Measurements from ENCODE around the gene USP22.

USP22 gene

GRCh38 chr17:21046216-21046615 is 3.4 kb upstream of the USP22 start:
- DNase-seq = no peak

- no peak for DNase-seq
Measured at GRCh38 chr17:21044971-21045370, 2.2 kb upstream of the USP22 start.

- peak; percentile 96 for DNase-seq
Measured at GRCh38 chr17:21043296-21044232, 753 bp upstream of the USP22 start.

- DNase-seq = peak; percentile 45
Measured at GRCh38 chr17:21041741-21042457, 912 bp downstream of the USP22 start.

- no peak for DNase-seq
Measured at GRCh38 chr17:21039839-21040575, 2.8 kb downstream of the USP22 start.

GRCh38 chr17:21037117-21037803 is 5.6 kb downstream of the USP22 start:
- DNase-seq = no peak

- no peak for DNase-seq
Measured at GRCh38 chr17:21036361-21036881, 6.4 kb downstream of the USP22 start.

GRCh38 chr17:21035406-21035805 is 7.4 kb downstream of the USP22 start:
- no peak for DNase-seq

- no peak for DNase-seq
Measured at GRCh38 chr17:21034340-21035235, 8.2 kb downstream of the USP22 start.

GRCh38 chr17:21033350-21033749 is 9.5 kb downstream of the USP22 start:
- no peak for DNase-seq

GRCh38 chr17:21031756-21032396 is 10.9 kb downstream of the USP22 start:
- DNase-seq = no peak

GRCh38 chr17:21030375-21030774 is 12.4 kb downstream of the USP22 start:
- DNase-seq = no peak

GRCh38 chr17:21029515-21029914 is 13.3 kb downstream of the USP22 start:
- DNase-seq = no peak

GRCh38 chr17:21029036-21029435 is 13.8 kb downstream of the USP22 start:
- no peak for DNase-seq

GRCh38 chr17:21028192-21028591 is 14.6 kb downstream of the USP22 start:
- no peak for DNase-seq

- no peak for DNase-seq
Measured at GRCh38 chr17:21027031-21027430, 15.8 kb downstream of the USP22 start.

GRCh38 chr17:21025451-21025850 is 17.4 kb downstream of the USP22 start:
- DNase-seq = no peak

- no peak for DNase-seq
Measured at GRCh38 chr17:21024024-21024423, 18.8 kb downstream of the USP22 start.

- DNase-seq = no peak
Measured at GRCh38 chr17:21021208-21021803, 21.5 kb downstream of the USP22 start.

- no peak for DNase-seq
Measured at GRCh38 chr17:21020622-21021021, 22.2 kb downstream of the USP22 start.
